Bone marrow (tissue), 2 donors: ENCODE results near the gene LIPC.

Experiments
- DNase-seq, 2 donors: peaks; one replicate each; lab custom pipeline; 2025; lab: John Stamatoyannopoulos, UW

The LIPC gene

GRCh38 chr15:58431221-58432149 is at the start of gene LIPC:
TSS of gene LIPC (plus strand) at chr15:58431991. CDS start at chr15:58432033, 42 bp downstream.
- no peak for DNase-seq

- DNase-seq = no peak
Observed at GRCh38 chr15:58383876-58384275, 47.9 kb upstream of the LIPC start.

DNA sequence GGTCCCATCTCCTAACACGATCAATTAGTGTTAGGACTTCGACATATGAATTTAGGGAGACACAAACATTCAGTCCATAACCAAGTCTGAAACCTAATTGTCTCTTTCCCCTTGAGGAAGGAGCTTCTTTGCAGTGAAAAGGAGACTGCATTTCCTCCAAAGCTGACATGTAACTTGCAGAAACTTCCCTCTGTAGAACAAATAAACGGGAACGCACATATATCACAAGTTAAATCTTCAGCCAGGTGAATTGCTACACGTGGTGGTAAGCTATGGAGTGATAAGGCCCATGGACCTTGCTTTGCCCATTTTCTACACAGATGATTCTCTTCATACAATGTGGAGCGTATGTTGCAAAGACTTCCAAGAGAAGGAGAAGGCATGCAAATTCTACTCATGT is 47.1 kb upstream of the LIPC start:
- DNase-seq = no peak

GRCh38 chr15:58386081-58386480 is 45.7 kb upstream of the LIPC start:
- DNase-seq = no peak

- no peak for DNase-seq
Observed at GRCh38 chr15:58386641-58387040, 45.1 kb upstream of the LIPC start.

DNA sequence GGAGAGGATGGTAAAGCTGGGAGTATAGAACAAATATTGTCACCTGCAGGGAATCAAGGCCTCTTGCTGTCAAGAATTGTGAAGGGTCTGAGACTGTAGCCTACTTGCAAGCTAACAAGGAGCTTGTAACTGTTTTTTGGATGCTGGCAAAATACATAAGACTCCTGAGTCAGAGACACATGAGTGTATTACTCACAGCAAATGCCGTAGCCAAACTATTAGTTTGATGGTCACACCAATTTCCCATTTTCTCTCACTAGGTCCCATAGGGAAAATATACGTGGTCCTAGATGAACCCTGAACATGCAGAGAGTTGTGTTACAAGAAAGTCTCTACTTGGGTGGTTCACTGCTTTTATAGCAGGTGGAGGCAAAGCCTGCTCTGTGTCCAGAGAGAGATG is 44.7 kb upstream of the LIPC start:
- no peak for DNase-seq

- DNase-seq = no peak
Observed at GRCh38 chr15:58388211-58388610, 43.6 kb upstream of the LIPC start.

DNA sequence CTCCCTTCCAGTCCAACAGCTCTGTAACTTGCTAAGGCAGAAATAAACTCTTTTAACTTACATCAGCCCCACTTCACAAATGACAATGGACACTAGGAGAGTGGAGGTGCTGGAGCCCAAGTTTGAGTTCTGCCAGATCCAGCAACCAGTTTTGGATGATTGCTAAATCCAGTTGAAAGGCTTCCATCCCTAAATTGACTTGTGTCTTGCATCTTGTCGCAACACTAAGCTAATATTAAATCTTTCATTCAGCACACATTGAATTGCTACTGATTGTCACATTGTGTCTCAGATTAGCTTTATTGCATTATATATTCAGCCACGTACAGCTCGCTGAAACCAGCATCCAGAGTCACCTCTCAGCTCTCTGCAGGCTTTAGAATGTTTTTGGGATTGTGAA is 41.7 kb upstream of the LIPC start:
- no peak for DNase-seq

DNA sequence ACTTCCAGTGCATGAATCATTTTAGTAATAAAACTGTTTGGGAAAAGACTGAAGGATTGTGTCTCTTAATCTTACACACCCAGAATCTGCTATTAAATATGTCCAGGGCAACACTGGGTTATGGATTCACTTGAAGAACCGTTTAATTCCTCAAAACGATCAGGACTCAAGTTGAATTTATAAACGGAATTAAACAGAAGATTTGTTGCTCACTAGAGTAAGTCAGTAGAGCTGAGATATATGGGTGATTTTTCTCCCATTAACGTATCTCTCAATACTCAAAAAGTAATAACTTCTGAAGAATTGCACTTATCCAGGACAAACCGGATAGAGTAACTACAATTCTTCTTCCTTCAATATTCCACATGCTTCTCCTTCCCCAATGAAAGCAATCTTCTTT is 41.1 kb upstream of the LIPC start:
- no peak for DNase-seq

DNA sequence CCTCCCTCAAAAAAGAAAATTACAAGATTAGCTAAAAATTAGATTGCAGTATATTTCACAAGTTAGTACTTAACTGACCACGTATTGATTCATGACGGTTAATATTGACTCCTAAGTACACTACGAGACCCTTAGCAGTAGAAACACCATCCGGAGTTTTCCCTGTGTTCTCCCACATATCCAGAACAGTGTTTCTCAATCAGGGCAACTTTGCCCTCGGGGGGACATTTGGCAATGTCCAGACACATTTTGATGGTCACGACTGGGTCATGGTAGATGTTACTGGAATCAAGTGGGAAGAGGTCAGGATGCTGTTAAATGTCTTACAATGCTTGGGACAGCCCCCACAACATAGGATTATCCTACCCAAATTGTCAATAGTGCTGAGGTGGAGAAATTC is 40.7 kb upstream of the LIPC start:
- DNase-seq = no peak

DNA sequence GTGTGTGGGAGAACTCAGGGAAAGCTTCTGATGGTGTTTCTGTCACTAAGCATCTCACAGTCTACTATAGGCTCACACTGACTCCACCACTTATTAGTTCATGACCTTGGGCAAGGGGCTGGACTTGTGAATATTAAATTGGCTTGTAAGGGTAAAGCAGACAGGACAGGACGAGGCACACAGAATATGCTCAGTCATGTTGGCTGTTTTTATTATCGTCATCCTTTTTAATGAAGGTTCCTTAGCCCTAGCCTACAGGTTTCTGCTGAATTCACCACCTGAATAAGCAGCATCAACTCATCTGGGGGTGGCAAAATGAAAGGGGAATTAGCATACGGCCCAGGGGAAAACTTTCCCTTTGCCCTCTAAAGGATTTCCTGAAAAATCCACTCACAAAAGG is 39.6 kb upstream of the LIPC start:
- DNase-seq = no peak

DNA sequence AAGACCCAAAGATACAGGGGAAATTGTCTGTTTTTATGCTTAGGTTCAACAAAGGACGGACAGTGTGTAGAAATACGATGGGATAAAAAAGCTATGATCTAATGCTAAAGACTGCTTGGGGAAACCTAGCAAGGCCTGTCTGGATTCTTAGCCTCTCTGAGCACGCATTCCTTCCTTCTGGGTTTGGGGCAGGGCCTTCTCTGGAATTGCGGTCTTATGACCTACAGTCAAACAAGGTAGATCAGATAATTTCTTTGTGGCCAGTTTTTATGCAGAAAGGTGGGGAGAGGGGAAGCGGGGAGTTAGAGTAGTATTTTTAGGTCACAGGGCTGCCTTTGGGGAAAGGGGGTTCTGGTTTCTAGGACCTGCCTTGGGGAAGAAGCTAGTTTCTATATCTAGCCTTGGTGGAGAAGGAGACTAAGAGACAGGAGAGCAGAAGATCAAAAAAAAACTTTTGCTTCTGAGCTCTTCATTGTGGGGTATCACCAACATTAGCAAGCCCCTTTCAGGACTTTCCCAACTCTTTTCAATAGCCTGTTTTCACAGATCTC is 39.1 kb upstream of the LIPC start:
- no peak for DNase-seq

DNA sequence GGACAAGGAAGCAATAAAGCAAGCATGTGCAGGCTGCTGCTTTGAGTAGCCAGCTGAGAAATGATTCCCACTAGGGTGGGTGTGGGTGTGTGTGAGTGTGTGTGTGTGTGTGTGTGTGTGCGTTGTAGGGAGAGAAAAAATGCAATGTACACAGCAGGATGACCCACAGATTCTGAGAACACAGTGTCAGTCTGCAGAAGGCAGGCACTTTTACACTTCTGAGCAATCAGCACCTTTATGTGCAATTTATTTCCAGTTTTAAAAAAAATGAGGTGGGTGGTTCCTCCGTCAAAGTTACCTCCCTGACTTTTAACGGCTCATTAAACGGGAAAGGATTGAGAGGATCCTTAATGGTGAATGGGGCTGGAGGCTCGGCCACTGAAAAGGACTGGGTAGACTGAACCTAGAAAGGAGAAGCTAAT is 38.5 kb upstream of the LIPC start:
- no peak for DNase-seq

GRCh38 chr15:58396181-58396580 is 35.6 kb upstream of the LIPC start:
- DNase-seq = no peak

DNA sequence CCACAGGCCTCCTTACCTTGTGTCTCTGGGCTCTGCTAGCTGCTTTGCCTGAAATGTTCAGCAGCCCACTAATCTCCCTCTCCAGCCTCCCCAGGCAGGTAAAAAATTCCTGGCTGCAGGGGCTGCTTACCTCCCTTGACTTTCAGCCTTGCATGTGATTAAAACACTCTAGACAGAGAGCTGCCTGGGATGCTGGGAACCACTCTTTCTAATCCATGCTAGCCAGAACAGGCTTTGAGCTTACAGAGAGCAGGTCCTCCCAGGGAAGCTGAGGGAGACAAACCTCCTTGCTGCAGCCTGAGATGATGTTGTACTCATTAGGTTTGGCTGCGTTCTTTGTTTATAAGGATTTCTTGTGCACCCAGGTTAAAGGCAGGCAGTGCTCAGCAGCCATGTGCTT is 33.7 kb upstream of the LIPC start:
- no peak for DNase-seq

GRCh38 chr15:58398643-58399042 is 33.1 kb upstream of the LIPC start:
- no peak for DNase-seq

- DNase-seq = no peak
Observed at GRCh38 chr15:58399739-58400138, 32.1 kb upstream of the LIPC start.

- no peak for DNase-seq
Observed at GRCh38 chr15:58401276-58401675, 30.5 kb upstream of the LIPC start.

DNA sequence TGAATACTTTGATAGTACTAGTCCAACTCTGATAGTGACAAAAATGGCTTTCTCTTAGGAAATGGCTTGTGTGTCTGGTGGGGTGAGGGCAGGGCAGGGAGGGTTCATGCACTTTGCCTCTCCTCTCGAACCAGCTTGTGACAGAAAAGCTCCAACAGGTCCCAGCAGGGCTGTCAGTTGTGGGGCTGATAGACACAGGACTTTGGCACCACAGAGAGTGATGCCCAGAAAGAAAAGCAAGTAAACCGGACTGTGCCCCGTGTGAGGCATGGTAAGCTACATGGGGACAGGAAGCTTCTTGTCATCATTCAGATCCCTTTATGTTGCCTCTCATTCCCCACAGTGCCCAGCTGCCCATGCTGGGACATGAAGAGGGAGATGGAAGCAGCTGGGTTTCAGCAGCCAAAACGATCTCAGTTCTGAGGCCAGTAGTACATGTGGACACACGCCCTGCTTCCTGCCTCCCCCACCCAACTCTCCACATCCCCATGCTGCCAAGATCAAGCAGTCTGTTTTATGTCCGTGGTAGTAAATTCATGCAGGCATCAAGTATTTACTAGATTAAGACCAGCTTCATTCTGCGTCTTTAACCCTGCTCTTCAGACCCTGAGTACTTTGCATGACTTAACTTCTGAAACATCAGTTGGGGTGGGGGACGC is 29.7 kb upstream of the LIPC start:
- DNase-seq = no peak

DNA sequence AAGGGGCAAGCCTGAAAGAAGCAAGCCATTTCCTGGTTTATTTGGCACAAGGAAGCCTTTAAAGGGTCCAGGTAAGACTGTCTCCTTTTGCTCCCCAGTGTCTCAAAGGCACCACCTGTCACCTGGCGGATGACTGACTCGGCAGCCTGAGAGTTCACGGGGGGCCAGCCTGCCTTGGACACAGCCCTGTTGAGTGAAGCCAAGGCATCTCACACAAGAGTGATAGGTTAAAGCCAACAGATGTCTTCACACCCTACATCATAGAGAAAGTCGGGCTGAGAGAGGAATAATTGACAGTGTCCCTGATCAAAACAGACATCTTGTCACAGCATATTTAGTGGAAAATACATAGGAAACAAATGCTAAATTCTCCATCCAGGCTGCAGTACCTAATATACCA is 28.2 kb upstream of the LIPC start:
- DNase-seq = no peak

- no peak for DNase-seq
Observed at GRCh38 chr15:58404020-58404419, 27.8 kb upstream of the LIPC start.

- DNase-seq = no peak
Observed at GRCh38 chr15:58404722-58405121, 27.1 kb upstream of the LIPC start.

DNA sequence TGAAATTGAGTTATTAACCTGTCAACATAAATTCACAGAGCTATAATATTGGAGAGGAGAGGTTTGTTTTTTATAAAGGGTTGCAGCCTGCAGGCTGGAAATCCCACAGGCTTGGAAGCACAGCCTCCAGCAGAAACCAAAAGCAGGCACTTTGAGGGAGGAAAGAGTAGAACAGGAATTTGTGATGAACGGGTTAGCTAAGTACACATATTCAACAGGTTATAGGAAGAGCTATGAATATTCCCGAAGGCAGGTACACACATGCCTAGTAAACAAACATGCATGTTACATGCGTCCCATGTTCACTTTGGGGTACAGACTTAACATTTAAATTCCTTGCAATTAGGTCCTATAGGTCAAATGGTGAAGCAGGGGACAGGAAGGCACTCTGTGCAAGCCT is 25.9 kb upstream of the LIPC start:
- no peak for DNase-seq
